HG03108 (cell line): ENCODE measurements around the gene YJU2.
"Not testable (repeated sequence)": the region's sequence is repeated elsewhere in the genome, so short reads cannot be mapped to it uniquely, and the experiment has no call there.

ENCODE experiments used
- ATAC-seq: cut with Tn5 transposase; IDR thresholded peaks from one replicate; pipeline ENCODE4 v1.9.1; 2021; ENCODE audit warnings: moderate library complexity; ENCODE audit not compliant: unreplicated experiment

Gene YJU2

GRCh38 chr19:4246767-4247593, at the start of gene YJU2:
Gene YJU2, plus strand, starts transcription at chr19:4247080. Its CDS starts 67 bp downstream, at chr19:4247147.
- ATAC-seq = peak; percentile 77

GRCh38 chr19:4197228-4197624, 49.7 kb upstream of the YJU2 start:
- ATAC-seq = no peak

- ATAC-seq = no peak
These were observed 49.0 kb upstream of the YJU2 start for GRCh38 chr19:4197625-4198466.

GRCh38 chr19:4198467-4199126, 48.3 kb upstream of the YJU2 start:
- no peak for ATAC-seq

GRCh38 chr19:4199699-4200293, 47.1 kb upstream of the YJU2 start:
- ATAC-seq = no peak

- no peak for ATAC-seq
These were observed 45.8 kb upstream of the YJU2 start for GRCh38 chr19:4200940-4201542.

- no peak for ATAC-seq
These were observed 45.1 kb upstream of the YJU2 start for GRCh38 chr19:4201798-4202197.

- ATAC-seq = no peak
These were observed 39.9 kb upstream of the YJU2 start for GRCh38 chr19:4206818-4207484.

GRCh38 chr19:4208385-4209094, 38.3 kb upstream of the YJU2 start:
- no peak for ATAC-seq

- no peak for ATAC-seq
These were observed 36.6 kb upstream of the YJU2 start for GRCh38 chr19:4210166-4210731.

- no peak for ATAC-seq
These were observed 33.8 kb upstream of the YJU2 start for GRCh38 chr19:4213116-4213515.

- no peak for ATAC-seq
These were observed 31.1 kb upstream of the YJU2 start for GRCh38 chr19:4215807-4216206.

- ATAC-seq = no peak
These were observed 30.0 kb upstream of the YJU2 start for GRCh38 chr19:4216846-4217245.

- no peak for ATAC-seq
These were observed 29.2 kb upstream of the YJU2 start for GRCh38 chr19:4217429-4218264.

- not testable (repeated sequence) for ATAC-seq
These were observed 28.4 kb upstream of the YJU2 start for GRCh38 chr19:4218523-4218922.

GRCh38 chr19:4220188-4220587, 26.7 kb upstream of the YJU2 start:
- ATAC-seq = no peak

- ATAC-seq = no peak
These were observed 22.4 kb upstream of the YJU2 start for GRCh38 chr19:4224470-4224869.

- no peak for ATAC-seq
These were observed 21.0 kb upstream of the YJU2 start for GRCh38 chr19:4225885-4226284.
